ACC112 (cell line): ENCODE measurements around the gene IL1RL2.

Source experiments
- H2AFZ ChIP-seq: fragments of 200-600 bp; sonication (generic); one replicate; pipeline ENCODE4 v1.6.0; 2017; ENCODE audit warnings: antibody characterized with exemption, low read length; ENCODE audit not compliant: unreplicated experiment
- H3K27ac ChIP-seq: fragments of 200-600 bp; sonication (generic); 2 replicates; pipeline ENCODE4 v1.5.1; 2014; ENCODE audit warnings: low read depth, mild to moderate bottlenecking, antibody characterized with exemption, low read length, moderate library complexity
- H3K27me3 ChIP-seq: fragments of 200-600 bp; sonication (generic); 2 replicates; pipeline ENCODE4 v1.6.1; 2014; ENCODE audit warnings: mild to moderate bottlenecking, antibody characterized with exemption, low read length, moderate library complexity, mixed read lengths; ENCODE audit not compliant: insufficient read depth
- H3K36me3 ChIP-seq: fragments of 200-600 bp; sonication (generic); 2 replicates; pipeline ENCODE4 v1.6.1; 2016; ENCODE audit warnings: mild to moderate bottlenecking, antibody characterized with exemption, low read length, moderate library complexity, mixed read lengths; ENCODE audit not compliant: insufficient read depth
- H3K4me1 ChIP-seq: fragments of 200-600 bp; sonication (generic); one replicate; pipeline ENCODE4 v1.6.1; 2016; ENCODE audit warnings: low read length, mixed read lengths; ENCODE audit not compliant: insufficient read depth, unreplicated experiment, control insufficient read depth
- H3K4me3 ChIP-seq: fragments of 200-600 bp; sonication (generic); 2 replicates; pipeline ENCODE4 v1.5.1; 2014; ENCODE audit warnings: mild to moderate bottlenecking, low read depth, low read length
- H3K79me2 ChIP-seq: fragments of 200-600 bp; sonication (generic); one replicate; pipeline ENCODE4 v1.6.0; 2016; ENCODE audit warnings: low read length; ENCODE audit not compliant: control insufficient read depth, unreplicated experiment, insufficient read depth

The IL1RL2 gene

DNA sequence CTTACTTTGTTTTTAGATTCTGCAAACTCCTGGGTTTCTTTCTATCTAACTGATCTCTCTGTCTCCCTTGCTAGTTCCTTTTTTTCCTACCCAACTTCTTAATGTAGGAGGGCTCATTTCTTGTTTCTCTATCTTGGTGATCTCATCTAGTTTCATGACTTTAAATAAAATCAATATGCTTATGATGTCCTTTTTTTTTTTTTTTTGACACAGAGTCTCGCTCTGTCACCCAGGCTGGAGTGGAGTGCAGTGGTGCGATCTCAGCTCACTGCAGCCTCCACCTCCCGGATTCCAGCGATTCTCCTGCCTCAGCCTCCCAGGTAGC is 82.3 kb downstream of the IL1RL2 start:
- Histone ChIP-seq H3K27me3 (no peaks in the 10 kb centered on the region), H3K4me1 (no peaks in the 10 kb centered on the region), H3K27ac (no peak overlapping the region), H2AFZ (no peak overlapping the region), H3K36me3 (no peaks in the 10 kb centered on the region), H3K4me3 (no peak overlapping the region), H3K79me2 (no peaks in the 10 kb centered on the region)

DNA sequence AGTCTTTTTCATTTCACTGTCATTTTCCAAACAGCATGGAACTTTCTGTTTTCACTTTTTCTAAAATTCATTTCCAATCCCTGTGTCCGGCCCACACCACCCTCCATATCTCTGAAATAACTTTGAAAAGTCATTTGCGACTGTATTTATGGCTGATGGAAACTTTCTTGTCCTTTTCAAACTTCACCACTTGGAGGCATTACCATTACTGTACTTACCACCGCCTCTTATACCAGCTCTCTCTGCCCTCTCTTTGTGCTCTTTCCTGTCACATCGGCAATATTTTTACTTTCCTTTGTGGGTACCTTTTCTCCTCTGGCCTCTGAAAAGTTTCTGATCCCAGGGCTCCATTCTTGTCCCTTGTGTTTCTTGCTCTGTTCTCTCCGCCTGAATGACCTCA is 85.0 kb downstream of the IL1RL2 start:
- Histone ChIP-seq H3K4me1 (no peaks in the 10 kb centered on the region), H3K4me3 (no peak overlapping the region), H3K27ac (no peak overlapping the region), H3K36me3 (no peaks in the 10 kb centered on the region), H2AFZ (no peak overlapping the region), H3K27me3 (peaks cover 1% of the 10 kb centered on the region; the same call in 1 of the 2 replicates), H3K79me2 (no peaks in the 10 kb centered on the region)

DNA sequence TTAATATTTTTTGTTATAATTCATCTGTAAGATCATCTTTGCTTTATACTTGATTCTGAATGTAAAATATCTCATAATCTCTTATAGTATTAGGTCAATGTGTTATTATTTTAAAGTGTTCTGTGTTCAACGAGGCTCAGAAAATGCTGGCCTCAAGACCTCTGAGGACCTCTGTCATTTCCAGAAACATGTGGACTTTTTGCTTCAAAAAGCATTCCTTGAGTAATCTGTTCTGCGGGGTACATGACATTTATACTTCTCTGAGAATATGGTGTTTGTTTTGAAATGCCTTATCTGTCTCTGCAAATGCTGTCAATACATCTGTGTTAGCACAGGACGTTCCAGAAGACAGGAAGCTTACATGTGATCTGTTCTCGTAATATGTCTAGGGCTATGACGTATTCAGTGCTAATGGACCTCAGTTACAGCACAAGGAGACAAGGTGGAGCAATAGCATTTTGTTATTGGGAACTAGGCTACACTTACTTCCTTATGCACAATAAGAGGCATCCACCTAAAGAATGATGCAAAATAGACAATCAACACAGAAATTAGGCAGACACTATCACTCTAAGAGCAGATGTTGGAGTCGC is 86.9 kb downstream of the IL1RL2 start:
- H3K27me3 ChIP-seq: peaks cover 3% of the 10 kb centered on the region
- no peaks in the 10 kb centered on the region for H3K36me3 ChIP-seq
- H3K4me1 ChIP-seq: no peaks in the 10 kb centered on the region
- H3K4me3 ChIP-seq: no peak overlapping the region
- H2AFZ ChIP-seq: no peak overlapping the region
- peak overlapping the region; percentile 12; the same call in 1 of the 2 replicates for H3K27ac ChIP-seq
- H3K79me2 ChIP-seq: no peaks in the 10 kb centered on the region

DNA sequence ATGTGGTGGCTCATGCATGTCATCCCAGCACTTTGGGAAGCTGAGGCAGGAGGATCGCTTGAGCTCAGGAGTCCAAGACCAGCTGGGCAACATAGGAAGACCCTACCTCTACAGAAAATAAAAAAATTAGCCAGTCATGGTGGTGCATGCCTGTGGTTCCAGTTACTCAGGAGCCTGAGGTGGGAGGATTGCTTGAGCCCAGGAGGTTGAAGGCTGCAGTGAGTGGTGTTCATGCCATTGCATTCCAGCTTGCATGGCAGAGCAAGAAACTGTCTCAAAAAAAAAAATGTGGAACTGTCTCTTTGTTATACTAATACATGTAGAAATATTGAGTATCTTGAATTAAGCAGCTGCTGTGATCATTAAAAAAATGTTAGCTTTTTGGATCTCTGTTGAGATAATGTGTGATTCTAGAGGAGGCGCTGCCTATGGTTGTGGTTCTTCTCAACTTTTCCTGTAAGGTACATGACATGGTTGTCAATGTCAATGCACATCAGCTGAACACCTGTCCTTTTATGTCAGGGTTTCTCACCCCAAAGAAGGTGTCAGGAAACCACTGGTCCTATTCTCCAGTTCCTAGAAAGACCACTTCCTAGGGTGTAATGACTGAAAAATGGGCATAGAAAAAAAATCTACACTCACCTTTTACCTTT is 89.9 kb downstream of the IL1RL2 start:
- Histone ChIP-seq H2AFZ (no peak overlapping the region), H3K4me1 (no peaks in the 10 kb centered on the region), H3K36me3 (no peaks in the 10 kb centered on the region), H3K27ac (no peak overlapping the region), H3K27me3 (peaks cover 3% of the 10 kb centered on the region), H3K4me3 (no peak overlapping the region), H3K79me2 (no peaks in the 10 kb centered on the region)

DNA sequence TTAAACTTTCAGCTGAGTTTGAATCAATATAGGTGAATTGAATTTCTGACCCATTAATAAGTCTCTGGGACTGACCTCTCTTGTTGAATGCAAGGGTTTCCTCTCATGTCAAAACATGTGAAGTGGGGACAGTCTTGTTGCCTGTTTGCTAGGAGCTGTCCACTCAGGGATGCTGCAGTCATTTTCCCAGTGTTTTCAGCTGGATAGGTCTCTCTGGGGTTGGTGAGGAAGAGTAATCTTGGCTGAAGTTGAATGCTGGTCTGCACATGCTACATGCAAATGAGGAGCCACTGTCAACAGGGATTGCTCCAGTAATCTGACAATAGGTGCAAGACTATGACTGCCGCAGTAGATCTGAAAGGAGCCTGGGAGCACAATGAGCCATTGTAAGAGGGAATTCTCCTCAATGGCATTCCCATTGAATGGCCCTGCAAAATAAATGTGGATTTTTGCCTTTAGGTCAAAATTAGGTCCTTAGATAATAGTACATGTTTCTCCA is 90.4 kb downstream of the IL1RL2 start:
- H3K4me1 ChIP-seq: no peaks in the 10 kb centered on the region
- peaks cover 3% of the 10 kb centered on the region for H3K27me3 ChIP-seq
- H3K36me3 ChIP-seq: no peaks in the 10 kb centered on the region
- no peaks in the 10 kb centered on the region for H3K79me2 ChIP-seq
- H3K27ac ChIP-seq: no peak overlapping the region
- no peak overlapping the region for H3K4me3 ChIP-seq
- no peak overlapping the region for H2AFZ ChIP-seq

DNA sequence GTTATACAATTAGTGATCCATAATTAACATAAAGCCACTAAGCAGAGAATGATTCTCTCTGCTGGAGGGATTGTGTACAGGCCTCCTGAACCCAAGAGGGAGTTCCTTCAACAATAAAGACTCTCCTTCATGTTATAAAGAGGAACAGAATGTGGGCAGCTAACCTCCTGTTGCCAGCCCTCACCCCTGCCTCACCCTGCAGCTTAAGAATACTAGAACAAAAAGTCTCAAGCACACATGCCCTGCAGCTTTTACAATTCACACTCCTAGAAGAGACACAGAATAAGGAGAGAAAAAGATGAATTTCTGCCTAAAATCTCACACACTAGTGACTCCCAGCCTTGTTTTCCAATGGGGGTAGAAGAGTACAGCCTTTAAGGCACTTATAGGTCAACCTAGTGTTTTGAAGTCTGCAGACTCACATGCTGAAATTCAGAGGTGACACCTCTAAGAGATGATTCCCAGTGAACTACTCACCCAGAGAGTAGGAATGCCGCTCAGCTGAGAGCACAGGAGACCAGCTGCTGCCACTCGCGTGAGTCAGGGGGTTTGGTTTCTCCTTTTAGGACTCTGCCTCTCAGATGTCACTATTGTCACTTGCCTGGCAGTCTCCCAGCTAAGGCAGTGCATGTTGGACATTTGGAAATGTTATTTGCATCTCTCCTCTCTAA is 92.0 kb downstream of the IL1RL2 start:
- no peak overlapping the region for H2AFZ ChIP-seq
- H3K79me2 ChIP-seq: no peaks in the 10 kb centered on the region
- H3K4me1 ChIP-seq: no peaks in the 10 kb centered on the region
- no peak overlapping the region for H3K27ac ChIP-seq
- H3K4me3 ChIP-seq: no peak overlapping the region
- no peaks in the 10 kb centered on the region for H3K36me3 ChIP-seq
- peaks cover 3% of the 10 kb centered on the region for H3K27me3 ChIP-seq

DNA sequence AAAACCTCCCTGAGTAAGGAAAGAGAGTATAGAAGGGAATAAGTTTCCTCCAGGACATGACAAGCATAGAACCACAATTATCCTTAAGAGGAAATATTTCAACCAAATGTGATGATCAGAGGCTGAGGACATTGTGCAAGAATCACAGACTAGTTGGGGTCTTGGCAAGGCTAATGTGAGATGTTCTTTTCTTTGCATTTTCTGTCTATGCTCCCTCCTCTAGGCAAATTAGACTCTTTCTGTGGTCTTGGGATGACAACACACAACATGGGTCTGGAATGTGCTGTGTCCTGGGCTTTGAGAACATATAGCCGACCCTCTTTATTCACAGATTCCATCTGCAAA is 92.5 kb downstream of the IL1RL2 start:
- no peaks in the 10 kb centered on the region for H3K36me3 ChIP-seq
- H3K79me2 ChIP-seq: no peaks in the 10 kb centered on the region
- H3K4me3 ChIP-seq: no peak overlapping the region
- no peaks in the 10 kb centered on the region for H3K4me1 ChIP-seq
- H2AFZ ChIP-seq: no peak overlapping the region
- no peak overlapping the region for H3K27ac ChIP-seq
- peaks cover 3% of the 10 kb centered on the region for H3K27me3 ChIP-seq

DNA sequence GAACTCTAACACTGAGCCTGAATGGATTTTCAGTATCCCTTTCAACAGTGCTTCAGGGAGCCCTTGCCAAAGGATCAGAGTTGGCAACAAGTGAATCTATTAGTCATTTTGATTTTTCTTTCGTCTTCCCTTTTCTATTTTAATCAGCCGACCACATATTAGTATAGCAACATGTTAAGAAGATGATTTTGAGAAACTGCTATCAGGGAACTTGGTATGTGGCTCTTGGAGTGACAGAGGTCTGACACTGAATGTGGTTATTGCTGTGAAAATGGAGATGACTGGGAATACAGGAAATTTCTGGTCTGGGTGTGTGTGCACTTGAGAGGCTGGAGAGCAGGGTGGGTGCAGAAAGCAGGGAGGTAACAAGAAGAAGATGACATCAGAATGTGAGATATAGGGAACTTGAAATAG is 95.9 kb downstream of the IL1RL2 start:
- Histone ChIP-seq H3K36me3 (no peaks in the 10 kb centered on the region), H3K27ac (no peak overlapping the region), H3K4me3 (no peak overlapping the region), H2AFZ (no peak overlapping the region), H3K27me3 (no peaks in the 10 kb centered on the region), H3K79me2 (no peaks in the 10 kb centered on the region), H3K4me1 (no peaks in the 10 kb centered on the region)

DNA sequence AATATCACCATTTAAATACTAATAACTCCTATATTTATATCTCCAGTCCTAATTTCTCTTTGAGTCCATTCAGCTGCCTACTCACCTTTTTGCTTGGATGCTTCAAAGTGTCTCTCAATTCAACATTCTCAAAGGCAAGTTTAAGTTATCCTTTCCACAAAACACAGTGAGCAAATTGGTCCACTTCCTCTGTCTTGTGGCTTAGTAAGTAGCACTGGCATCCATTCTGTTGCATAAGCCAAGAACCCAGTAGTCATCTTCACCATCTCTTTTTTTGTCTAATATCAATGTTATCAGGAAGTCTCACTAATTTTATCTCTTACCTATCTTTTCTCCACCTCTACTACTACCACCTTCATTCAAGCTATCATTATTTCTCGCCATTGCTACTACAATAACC is 97.2 kb downstream of the IL1RL2 start:
- Histone ChIP-seq H3K4me3 (no peak overlapping the region), H3K36me3 (no peaks in the 10 kb centered on the region), H2AFZ (no peak overlapping the region), H3K27me3 (no peaks in the 10 kb centered on the region), H3K4me1 (no peaks in the 10 kb centered on the region), H3K79me2 (no peaks in the 10 kb centered on the region), H3K27ac (no peak overlapping the region)

DNA sequence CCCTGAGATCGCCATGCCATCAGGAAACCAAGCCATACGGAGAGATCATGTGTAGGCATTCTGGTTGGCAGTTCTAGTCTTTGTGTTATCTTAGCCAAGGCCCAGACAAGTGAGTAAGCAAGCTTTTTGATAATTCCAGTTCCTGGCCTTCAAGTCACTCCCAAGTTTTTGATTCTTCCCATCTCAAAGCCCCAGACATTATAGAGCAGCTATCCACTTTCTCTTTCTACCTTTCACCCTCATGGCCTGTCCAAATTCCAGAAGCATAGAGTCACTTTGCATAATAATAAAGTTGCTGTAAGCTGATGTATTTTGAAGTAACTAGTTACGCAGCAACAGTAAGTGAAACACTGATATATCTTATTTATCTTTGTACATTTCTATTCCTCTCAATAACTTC is 97.8 kb downstream of the IL1RL2 start:
- no peak overlapping the region for H3K27ac ChIP-seq
- no peak overlapping the region for H2AFZ ChIP-seq
- no peak overlapping the region for H3K4me3 ChIP-seq
- H3K4me1 ChIP-seq: no peaks in the 10 kb centered on the region
- no peaks in the 10 kb centered on the region for H3K79me2 ChIP-seq
- H3K36me3 ChIP-seq: no peaks in the 10 kb centered on the region
- no peaks in the 10 kb centered on the region for H3K27me3 ChIP-seq

DNA sequence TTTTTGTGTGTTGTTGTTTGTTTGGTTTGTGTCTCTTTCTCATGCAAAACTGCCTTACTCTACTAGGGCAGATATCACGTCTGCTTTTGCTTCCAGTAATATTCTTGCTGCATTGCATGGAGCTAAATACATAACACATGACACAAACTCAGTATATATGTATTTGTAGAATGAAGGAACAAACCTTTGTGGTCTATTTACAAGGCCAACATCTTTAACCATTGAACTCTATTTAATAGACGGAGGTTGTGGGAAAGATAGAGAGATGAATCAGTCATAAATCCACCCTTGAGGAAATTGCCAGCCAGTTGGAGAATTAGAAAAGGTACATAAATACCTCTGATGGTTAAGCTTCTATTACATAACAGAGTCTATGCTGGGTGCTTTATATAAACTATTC is 98.5 kb downstream of the IL1RL2 start:
- Histone ChIP-seq H3K4me3 (no peak overlapping the region), H3K36me3 (no peaks in the 10 kb centered on the region), H3K27ac (no peak overlapping the region), H3K79me2 (no peaks in the 10 kb centered on the region), H3K27me3 (no peaks in the 10 kb centered on the region), H2AFZ (no peak overlapping the region), H3K4me1 (no peaks in the 10 kb centered on the region)
